Caki2 (cell line): ENCODE results near the gene SUSD5. TPM values are rescaled to one million over a fixed set of nuclear protein-coding genes. Genes with fewer than 3 reads are reported as not detected.
"Not testable (repeated sequence)": the region's sequence is repeated elsewhere in the genome, so short reads cannot be mapped to it uniquely, and the experiment has no call there.

Experiments
- DNase-seq: peaks from one replicate; pipeline ENCODE4 v3.0.0-alpha.2; 2015; ENCODE audit warnings: low read depth
- in situ Hi-C: cut with HindIII; loops from 2 replicates; pipeline ENCODE4 v1.10.0; 2016; ENCODE audit warnings: low sequenced_read_pairs, low pct_unique_long_range_greater_than_20kb, mixed read lengths
- total RNA-seq: library from RNA; depleted of rRNA; stranded (reverse); fragments of >200 nt; shearing (Covaris generic); gene quantifications from 2 replicates; pipeline ENCODE4 v1.2.3, GENCODE V29; 2014; ENCODE audit warnings: low replicate concordance

The SUSD5 gene
- total RNA-seq, 1 experiment from 2014 or later, result 0.30 TPM

- no peak for DNase-seq
- in situ Hi-C loops, result no loop called here
Observed at GRCh38 chr3:33134026-33134625, 84.5 kb downstream of the SUSD5 start.

DNA sequence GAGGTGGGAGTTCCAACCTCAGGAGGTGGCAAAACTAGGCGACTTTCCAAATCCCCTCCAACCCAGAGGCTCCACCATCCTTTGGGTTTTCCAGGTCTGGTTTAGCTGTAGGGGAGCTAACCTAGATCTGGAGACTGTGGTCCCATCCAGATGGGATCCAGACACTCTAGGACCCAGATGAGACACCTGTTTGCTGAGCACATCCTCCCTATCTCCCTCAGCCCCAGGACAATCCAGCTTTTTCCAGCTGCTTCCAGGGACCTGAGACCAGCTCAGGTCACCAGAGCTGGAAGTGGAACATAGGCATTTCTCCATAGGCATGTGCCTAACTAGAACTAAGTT, 86.6 kb downstream of the SUSD5 start:
- in situ Hi-C loops, result no loop called here

GRCh38 chr3:33131331-33132018, 87.1 kb downstream of the SUSD5 start:
- DNase-seq, result peak; percentile 35
- in situ Hi-C loops, result no loop called here

More for the DNA sequence above, 86.6 kb downstream of the SUSD5 start:
- DNase-seq, result no peak

DNA sequence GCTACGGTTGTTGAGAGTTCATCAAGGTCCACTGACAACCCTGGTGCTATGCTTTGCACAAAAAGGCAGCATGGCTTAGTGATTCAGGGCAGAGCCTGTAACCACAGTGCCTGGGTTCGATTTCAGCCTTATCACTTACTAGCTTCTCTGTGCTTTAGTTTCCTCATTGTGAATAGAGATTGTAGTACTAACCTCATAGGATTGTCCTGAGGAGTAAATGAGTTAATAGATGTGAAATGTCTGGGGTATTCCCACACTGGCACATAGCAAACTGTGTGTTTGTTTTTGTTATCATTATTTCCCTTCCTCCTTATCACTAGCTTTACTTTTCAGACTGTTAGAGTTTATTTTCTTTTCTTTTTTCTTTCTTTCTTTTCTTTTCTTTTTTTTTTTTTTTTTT, 88.5 kb downstream of the SUSD5 start:
- in situ Hi-C loops, result no loop called here
- no peak for DNase-seq

GRCh38 chr3:33128706-33129105, 89.9 kb downstream of the SUSD5 start:
- in situ Hi-C loops, result no loop called here
- no peak for DNase-seq

DNA sequence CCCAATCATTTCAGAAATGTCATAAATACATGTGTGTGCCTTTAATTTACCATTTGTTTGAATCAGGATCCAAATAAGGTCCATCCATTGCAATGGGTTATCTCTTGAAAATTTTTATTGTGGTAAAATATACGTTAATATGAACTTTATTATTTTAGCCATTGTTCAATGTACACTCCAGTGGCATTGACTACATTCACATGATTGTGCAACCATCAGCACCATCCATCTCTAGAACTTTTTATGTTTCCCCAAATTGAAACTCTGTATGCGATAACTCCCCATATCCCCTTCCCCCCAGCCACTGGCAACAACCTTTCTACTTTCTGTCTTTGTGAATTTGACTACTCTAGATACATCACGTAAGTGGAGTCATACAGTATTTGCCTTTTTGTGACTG, 92.8 kb downstream of the SUSD5 start:
- in situ Hi-C loops, result no loop called here
- no peak for DNase-seq

DNA sequence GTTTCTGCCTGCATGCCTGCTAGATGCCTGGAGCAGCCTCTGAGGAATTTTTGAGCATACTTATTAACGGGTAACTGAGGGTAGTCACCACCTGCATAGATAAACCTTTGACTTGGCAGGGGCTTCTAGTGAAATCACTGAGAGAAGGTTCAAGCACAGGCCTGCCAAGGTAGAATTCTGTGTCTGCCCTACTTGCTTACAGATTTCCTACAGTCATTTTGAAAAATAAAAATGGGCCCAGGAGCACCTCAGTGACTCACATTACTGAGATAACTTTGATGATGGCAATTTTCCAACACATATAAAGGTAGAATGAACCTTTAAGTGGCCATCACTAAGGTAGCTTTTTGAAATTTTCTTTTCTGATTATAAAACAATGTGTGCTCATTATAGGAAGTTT, 94.0 kb downstream of the SUSD5 start:
- in situ Hi-C loops, result no loop called here
- DNase-seq, result no peak

GRCh38 chr3:33122991-33123390, 95.6 kb downstream of the SUSD5 start:
- in situ Hi-C loops, result no loop called here
- DNase-seq, result no peak

GRCh38 chr3:33119891-33120290, 98.7 kb downstream of the SUSD5 start:
- DNase-seq, result no peak
- in situ Hi-C loops, result no loop called here

- in situ Hi-C loops, result no loop called here
- no peak for DNase-seq
Observed at GRCh38 chr3:33117461-33117860, 101.1 kb downstream of the SUSD5 start.

GRCh38 chr3:33115024-33115768, 103.4 kb downstream of the SUSD5 start:
- in situ Hi-C loops, result no loop called here
- DNase-seq, result peak; percentile 81

GRCh38 chr3:33114622-33115023, 104.0 kb downstream of the SUSD5 start:
- in situ Hi-C loops, result no loop called here

GRCh38 chr3:33113772-33114621, 104.6 kb downstream of the SUSD5 start, which contains the start of gene CRTAP:
Gene CRTAP, plus strand, starts transcription at chr3:33114014. Its CDS starts 64 bp downstream, at chr3:33114078.
- in situ Hi-C loops, result no loop called here
- DNase-seq, result peak; percentile 82

More at GRCh38 chr3:33114622-33115023, 104.0 kb downstream of the SUSD5 start:
- no peak for DNase-seq

- in situ Hi-C loops, result no loop called here
Observed at GRCh38 chr3:33111581-33111980, 107.0 kb downstream of the SUSD5 start.

GRCh38 chr3:33106854-33107253, 111.8 kb downstream of the SUSD5 start:
- DNase-seq, in situ Hi-C loops: not testable (repeated sequence)

More at GRCh38 chr3:33111581-33111980, 107.0 kb downstream of the SUSD5 start:
- no peak for DNase-seq

- in situ Hi-C loops, result no loop called here
- DNase-seq, result no peak
Observed at GRCh38 chr3:33105341-33105948, 113.2 kb downstream of the SUSD5 start.

DNA sequence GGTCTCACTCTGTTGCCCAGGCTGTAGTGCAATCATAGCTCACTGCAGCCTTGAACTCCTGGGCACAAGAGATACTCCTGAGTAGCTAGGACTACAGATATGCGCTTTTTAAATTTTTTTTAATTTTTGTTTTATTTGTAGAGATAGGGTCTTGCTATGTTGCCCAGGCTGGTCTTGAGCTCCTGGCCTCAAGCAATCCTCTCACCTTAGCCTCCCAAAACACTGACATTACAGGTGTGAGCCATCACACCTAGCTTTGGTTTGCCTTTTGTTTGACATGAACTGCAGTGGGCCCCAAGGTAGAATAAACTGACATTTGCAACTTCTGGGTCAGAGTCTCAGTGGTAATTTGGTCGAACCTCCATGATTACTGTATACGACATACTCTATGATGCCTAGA, 113.8 kb downstream of the SUSD5 start:
- in situ Hi-C loops, result no loop called here
- no peak for DNase-seq

GRCh38 chr3:33103480-33103879, 115.1 kb downstream of the SUSD5 start:
- DNase-seq, result no peak
- in situ Hi-C loops, result no loop called here
